Measurements from ENCODE around the gene GGT7. TPM values are rescaled to one million over a fixed set of nuclear protein-coding genes. Genes with fewer than 3 reads are reported as not detected.
"Not testable (repeated sequence)": the region's sequence is repeated elsewhere in the genome, so short reads cannot be mapped to it uniquely, and the experiment has no call there.

Gene GGT7
- total RNA-seq, 2 donors from 2014 or later = 20.8 to 23.1 TPM

DNA sequence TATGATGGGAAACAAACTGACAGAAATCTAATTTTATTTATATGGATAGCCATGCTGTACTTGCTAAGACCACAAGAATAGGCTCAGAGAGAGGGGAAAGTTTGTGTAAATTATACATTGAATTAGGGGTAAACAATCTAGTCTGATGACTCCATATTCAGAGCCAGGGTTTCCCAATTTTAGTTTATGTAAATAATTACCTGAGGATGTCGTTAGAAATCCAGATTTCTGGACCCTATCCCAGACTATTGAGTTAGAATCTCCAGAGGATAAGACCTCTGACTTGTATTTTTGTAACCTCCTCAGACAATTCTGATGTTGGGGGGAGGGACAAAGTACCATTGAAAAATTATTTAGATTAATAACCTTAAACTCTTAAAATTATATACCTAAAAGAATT, 22.1 kb upstream of the GGT7 start:
- Mint-ChIP-seq H3K4me3 (no peak overlapping the region), H3K36me3 (ENCODE audit: insufficient read depth in 2 of 2) (peaks cover 5% of the 10 kb centered on the region in 2 donors), H3K9me3 (no peaks in the 10 kb centered on the region), H3K4me1 (ENCODE audit: low read depth) (peaks cover 35% of the 10 kb centered on the region), H3K27me3 (ENCODE audit: low read depth) (no peaks in the 10 kb centered on the region), H3K27ac (no peak overlapping the region)
- DNase-seq (no peak), ATAC-seq (replicated peaks in 1 of 2) (no peak)

DNA sequence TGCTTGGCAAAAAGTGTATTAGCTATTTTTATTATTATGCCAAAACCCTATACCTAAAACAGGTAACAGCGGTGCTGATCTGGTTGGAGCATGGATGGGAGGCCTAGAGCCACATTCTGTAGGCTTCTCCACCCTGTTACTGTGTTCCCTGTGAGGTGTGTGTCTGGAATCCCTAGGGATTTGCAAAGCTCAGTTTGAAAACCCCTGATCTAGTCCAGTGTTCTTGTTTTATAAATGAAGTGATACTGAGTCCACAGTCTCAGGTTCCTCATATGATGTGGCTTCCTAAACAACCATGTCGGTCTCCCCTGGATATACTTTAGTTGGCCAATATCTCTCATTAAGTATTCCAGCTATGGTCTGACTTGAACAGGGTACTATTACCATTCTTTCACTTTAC, 20.0 kb upstream of the GGT7 start:
- DNase-seq (no peak), ATAC-seq (replicated peaks in 1 of 2) (no peak)
- H3K27ac Mint-ChIP-seq = peak overlapping the region; percentile 40
- peaks cover 0 to 3% of the 10 kb centered on the region in 2 donors for H3K9me3 Mint-ChIP-seq
- H3K36me3 Mint-ChIP-seq (ENCODE audit: insufficient read depth in 2 of 2) = peaks cover 10 to 11% of the 10 kb centered on the region in 2 donors
- H3K4me3 Mint-ChIP-seq = peak overlapping the region in 1 of 2 donors; percentile 43
- H3K4me1 Mint-ChIP-seq (ENCODE audit: low read depth) = peaks cover 42% of the 10 kb centered on the region
- H3K27me3 Mint-ChIP-seq (ENCODE audit: low read depth) = no peaks in the 10 kb centered on the region

DNA sequence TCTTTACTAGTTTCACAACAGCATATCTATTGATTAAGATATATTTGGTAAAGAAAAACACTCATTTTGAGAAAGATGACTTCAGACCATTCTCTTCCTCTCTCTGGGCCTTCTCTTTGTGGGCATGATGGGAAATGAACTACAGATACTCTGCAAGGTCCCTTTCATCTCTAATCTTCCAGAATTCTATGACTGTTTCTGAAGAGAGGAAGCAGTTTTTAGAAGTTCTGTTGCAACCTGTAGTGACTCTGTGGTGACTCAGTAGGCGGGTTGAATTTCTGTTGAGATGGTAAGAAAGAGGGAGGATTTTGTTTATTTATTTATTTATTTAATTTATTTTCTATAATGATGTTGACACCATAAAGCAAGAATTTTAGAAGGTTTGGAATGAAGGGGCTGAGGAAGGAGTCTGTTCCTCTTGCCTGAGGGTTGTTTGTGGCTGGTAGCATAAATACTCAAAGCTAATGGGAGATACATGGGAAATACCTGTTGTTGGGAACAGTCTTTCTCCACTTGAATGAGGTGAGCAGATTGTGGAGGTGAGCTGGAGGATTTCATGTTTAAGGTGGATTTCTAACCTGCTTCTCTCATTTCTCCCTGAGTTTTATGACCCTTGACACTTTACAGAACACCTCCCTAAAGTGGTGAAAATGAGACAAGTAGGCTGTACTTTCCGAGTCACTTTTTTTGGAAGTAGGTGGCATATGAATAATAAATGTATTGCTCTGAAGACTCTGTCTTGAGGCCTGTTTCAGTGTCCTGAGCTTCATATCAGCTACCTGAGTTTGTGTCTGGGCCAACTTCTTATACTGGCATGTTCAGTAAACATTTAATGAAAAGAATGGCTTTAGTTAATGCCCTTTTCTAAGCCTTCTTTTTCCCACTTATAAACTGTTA, 18.8 kb upstream of the GGT7 start:
- peak; percentile 46 to 55 for DNase-seq

DNA sequence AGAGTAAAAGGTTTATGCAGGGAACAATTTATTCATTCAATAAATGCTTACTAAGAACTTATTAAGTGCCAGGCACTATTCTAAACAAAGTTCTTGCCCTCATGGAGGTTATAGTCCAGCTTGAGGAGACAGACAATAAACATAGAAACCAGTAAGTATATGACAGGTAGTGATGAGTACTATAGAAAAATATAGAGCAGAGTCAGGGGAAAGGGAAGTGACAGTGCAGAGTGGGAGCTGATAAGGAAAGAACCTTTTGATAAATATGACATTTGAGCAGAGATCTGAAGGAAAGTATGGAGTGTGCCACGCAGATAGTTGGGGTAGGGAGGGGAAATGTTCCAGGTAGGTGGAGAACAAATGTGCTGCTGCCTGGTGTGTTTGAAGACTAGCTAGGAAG, 15.8 kb upstream of the GGT7 start:
- Mint-ChIP-seq H3K36me3 (ENCODE audit: insufficient read depth in 2 of 2) (peaks cover 7 to 13% of the 10 kb centered on the region in 2 donors), H3K4me3 (no peak overlapping the region), H3K27ac (peak overlapping the region; percentile 21), H3K4me1 (ENCODE audit: low read depth) (peaks cover 50% of the 10 kb centered on the region), H3K27me3 (ENCODE audit: low read depth) (no peaks in the 10 kb centered on the region), H3K9me3 (peaks cover 0 to 3% of the 10 kb centered on the region in 2 donors)
- ATAC-seq (replicated peaks in 1 of 2) = no peak
- DNase-seq = no peak

More for the DNA sequence above, 18.8 kb upstream of the GGT7 start:
- peak; percentile 95 to 96 for ATAC-seq (replicated peaks in 1 of 2)
- Mint-ChIP-seq H3K4me1 (ENCODE audit: low read depth) (peaks cover 42% of the 10 kb centered on the region), H3K4me3 (peak overlapping the region; percentile 43 to 58), H3K9me3 (peaks cover 0 to 3% of the 10 kb centered on the region in 2 donors), H3K27me3 (ENCODE audit: low read depth) (no peaks in the 10 kb centered on the region), H3K36me3 (ENCODE audit: insufficient read depth in 2 of 2) (peaks cover 9 to 11% of the 10 kb centered on the region in 2 donors), H3K27ac (peak overlapping the region; percentile 40)

DNA sequence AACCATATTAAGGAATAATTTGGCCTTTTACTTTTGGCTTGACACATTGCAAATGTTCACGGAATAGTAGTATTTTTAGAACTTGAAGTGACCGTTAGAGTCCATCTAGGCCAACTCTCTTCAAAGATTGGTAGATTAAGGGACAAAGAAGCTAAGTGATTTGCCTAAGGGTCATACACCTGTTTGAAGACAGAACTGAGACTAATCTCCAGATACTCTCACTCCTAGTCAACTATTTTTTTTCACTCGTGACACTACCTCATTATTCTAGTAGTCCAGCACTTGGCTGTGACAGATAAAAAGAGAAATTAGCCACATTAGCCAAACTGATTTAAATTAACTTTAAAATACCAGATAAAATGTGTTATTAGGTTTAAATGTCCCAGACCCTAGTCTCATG, 14.4 kb upstream of the GGT7 start:
- H3K4me1 Mint-ChIP-seq (ENCODE audit: low read depth) = peaks cover 48% of the 10 kb centered on the region
- DNase-seq = no peak
- H3K36me3 Mint-ChIP-seq (ENCODE audit: insufficient read depth in 2 of 2) = peaks cover 9 to 13% of the 10 kb centered on the region in 2 donors
- ATAC-seq (replicated peaks in 1 of 2) = no peak
- H3K4me3 Mint-ChIP-seq = no peak overlapping the region
- no peak overlapping the region for H3K27ac Mint-ChIP-seq
- H3K9me3 Mint-ChIP-seq = peaks cover 0 to 3% of the 10 kb centered on the region in 2 donors
- H3K27me3 Mint-ChIP-seq (ENCODE audit: low read depth) = no peaks in the 10 kb centered on the region

DNA sequence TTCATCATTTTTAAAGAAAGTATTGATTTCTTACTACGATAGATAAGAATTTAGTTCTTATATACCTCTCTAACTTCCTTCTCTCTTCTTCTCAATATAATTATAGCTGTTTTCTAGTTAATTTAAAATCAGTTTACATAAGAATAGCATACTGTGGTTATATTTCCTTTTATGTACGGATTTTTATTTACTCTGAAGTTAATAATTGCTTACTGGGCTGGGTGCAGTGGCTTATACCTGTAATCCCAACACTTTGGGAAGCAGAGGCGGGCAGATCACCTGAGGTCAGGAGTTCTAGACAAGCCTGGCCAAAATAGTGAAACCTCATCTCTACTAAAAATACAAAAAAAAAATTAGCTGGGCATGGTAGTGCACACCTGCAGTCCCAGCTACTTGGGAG, 13.5 kb upstream of the GGT7 start:
- H3K36me3 Mint-ChIP-seq (ENCODE audit: insufficient read depth in 2 of 2) = peaks cover 9 to 13% of the 10 kb centered on the region in 2 donors
- H3K4me3 Mint-ChIP-seq = no peak overlapping the region
- H3K9me3 Mint-ChIP-seq = peaks cover 0 to 3% of the 10 kb centered on the region in 2 donors
- DNase-seq (no peak), ATAC-seq (replicated peaks in 1 of 2) (no peak)
- H3K4me1 Mint-ChIP-seq (ENCODE audit: low read depth) = peaks cover 39% of the 10 kb centered on the region
- H3K27me3 Mint-ChIP-seq (ENCODE audit: low read depth) = no peaks in the 10 kb centered on the region
- no peak overlapping the region for H3K27ac Mint-ChIP-seq

DNA sequence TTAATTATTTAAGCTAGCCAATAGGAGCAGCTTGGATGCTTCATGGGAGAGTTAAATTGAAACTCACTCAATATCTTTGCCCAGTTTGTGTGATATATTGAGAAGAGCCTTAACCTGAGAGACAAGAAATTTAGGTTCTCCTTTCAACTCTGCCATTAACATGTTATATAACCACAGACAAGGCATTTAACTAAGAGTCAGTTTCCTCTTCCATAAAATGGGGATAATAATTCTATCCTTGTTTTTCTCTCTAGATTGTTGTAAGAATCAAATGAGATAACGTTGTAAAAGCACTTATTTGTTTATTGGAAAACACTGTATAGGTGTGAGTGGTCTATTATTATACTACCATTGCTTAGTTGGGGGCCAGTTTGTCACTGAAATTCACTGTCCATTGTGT, 11.6 kb upstream of the GGT7 start:
- Mint-ChIP-seq H3K4me1 (ENCODE audit: low read depth) (peaks cover 26% of the 10 kb centered on the region), H3K4me3 (no peak overlapping the region), H3K27ac (peak overlapping the region; percentile 74), H3K27me3 (ENCODE audit: low read depth) (no peaks in the 10 kb centered on the region), H3K9me3 (peaks cover 0 to 3% of the 10 kb centered on the region in 2 donors), H3K36me3 (ENCODE audit: insufficient read depth in 2 of 2) (peaks cover 8 to 10% of the 10 kb centered on the region in 2 donors)
- ATAC-seq (replicated peaks in 1 of 2) = no peak
- no peak for DNase-seq

DNA sequence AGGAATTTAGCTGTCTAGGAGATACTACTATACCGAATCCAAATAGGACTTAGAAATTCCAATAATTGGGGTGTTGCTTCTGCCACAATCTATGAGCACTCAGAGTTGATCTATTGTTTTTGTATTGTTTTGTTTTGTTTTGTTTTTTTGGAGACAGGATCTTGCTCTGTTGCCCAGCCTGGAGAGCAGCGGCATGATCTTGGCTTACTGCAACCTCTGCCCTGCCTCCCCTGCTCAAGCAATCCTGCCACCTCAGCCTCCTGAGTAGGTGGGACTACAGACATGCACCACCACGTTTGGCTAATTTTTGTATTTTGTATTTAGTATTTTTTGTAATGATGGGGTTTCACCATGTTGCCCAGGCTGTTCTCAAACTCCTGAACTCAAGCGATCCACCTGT, 11.2 kb upstream of the GGT7 start:
- Mint-ChIP-seq H3K4me1 (ENCODE audit: low read depth) (peaks cover 25% of the 10 kb centered on the region), H3K4me3 (peak overlapping the region in 1 of 2 donors; percentile 26), H3K27me3 (ENCODE audit: low read depth) (no peaks in the 10 kb centered on the region), H3K27ac (peak overlapping the region; percentile 74), H3K9me3 (peaks cover 0 to 3% of the 10 kb centered on the region in 2 donors), H3K36me3 (ENCODE audit: insufficient read depth in 2 of 2) (peaks cover 8 to 10% of the 10 kb centered on the region in 2 donors)
- no peak for ATAC-seq (replicated peaks in 1 of 2)
- no peak for DNase-seq

DNA sequence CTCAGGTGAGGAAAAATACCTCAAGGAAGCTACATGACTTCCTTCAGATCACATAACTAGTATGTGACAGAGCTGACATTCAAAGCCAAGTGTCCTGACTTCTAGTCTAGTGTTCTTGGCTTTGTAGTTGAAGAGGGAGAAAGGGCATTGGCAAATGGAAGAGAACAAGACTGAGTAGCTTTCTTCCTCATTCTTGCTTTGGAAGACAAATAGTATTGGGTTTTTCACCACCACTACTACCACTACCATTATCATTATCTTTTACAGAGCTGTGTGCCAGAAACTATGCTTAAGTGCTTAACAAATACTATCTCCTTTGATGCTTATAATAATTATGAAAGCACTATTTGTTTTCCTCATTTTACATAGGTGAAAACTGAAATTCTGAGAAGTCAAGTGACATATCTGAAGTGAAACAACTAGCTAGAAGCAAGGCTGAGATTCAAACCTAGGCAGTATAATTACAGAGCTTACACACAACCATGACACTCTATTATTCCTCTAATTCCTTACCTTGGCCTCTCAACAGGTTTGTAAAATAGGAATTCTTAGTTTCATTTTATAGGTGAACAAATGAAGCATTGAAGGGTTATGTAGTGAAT, 10.5 kb upstream of the GGT7 start:
- Mint-ChIP-seq H3K9me3 (no peaks in the 10 kb centered on the region), H3K27me3 (ENCODE audit: low read depth) (no peaks in the 10 kb centered on the region), H3K4me1 (ENCODE audit: low read depth) (peaks cover 19% of the 10 kb centered on the region), H3K27ac (peak overlapping the region; percentile 92), H3K4me3 (peak overlapping the region in 1 of 2 donors; percentile 22), H3K36me3 (ENCODE audit: insufficient read depth in 2 of 2) (peaks cover 3 to 5% of the 10 kb centered on the region in 2 donors)
- ATAC-seq (replicated peaks in 1 of 2) (peak; percentile 36 to 60), DNase-seq (no peak)

DNA sequence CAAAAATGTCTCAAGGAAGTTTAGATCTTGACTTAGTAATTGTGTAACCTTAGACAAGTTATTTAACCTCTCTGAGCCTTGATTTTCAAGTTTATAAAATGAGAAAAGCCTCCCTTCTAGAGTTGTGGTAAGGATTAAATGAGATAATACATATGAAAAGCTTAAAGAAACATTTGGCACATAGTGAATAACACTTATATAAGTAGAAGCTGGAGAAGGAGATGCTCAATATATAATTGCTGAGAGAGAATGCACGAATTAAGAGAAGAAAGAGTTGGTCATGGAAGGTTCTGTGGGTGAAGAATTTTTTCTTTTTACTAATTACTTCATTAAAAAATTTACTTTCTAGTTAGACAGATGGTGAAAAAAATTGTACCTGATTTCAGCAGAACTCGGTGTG, 9.0 kb upstream of the GGT7 start:
- DNase-seq (no peak), ATAC-seq (replicated peaks in 1 of 2) (no peak)
- peaks cover 3 to 4% of the 10 kb centered on the region in 2 donors for H3K36me3 Mint-ChIP-seq (ENCODE audit: insufficient read depth in 2 of 2)
- H3K27ac Mint-ChIP-seq = peak overlapping the region; percentile 21
- no peaks in the 10 kb centered on the region for H3K9me3 Mint-ChIP-seq
- no peak overlapping the region for H3K4me3 Mint-ChIP-seq
- H3K27me3 Mint-ChIP-seq (ENCODE audit: low read depth) = no peaks in the 10 kb centered on the region
- H3K4me1 Mint-ChIP-seq (ENCODE audit: low read depth) = peaks cover 25% of the 10 kb centered on the region

DNA sequence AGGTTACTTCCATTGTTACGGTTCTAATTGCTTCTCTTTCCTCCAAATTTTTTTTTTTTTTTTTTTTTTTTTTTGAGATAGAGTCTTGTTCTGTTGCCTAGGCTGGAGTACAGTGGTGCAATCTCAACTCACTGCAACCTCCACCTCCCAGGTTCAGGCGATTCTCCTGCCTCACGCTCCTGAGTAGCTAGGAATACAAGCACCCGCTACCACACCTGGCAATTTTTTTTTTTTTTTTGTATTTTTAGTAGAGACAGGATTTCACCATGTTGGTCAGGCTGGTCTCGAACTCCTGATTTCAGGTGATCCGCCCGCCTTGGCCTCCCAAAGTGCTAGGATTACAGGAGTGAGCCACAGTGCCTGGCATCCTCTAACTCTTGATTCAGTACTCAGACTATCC, 8.3 kb upstream of the GGT7 start:
- H3K27me3 Mint-ChIP-seq (ENCODE audit: low read depth); ATAC-seq (replicated peaks in 1 of 2); H3K27ac Mint-ChIP-seq; H3K4me3 Mint-ChIP-seq; H3K36me3 Mint-ChIP-seq (ENCODE audit: insufficient read depth in 2 of 2); DNase-seq; H3K9me3 Mint-ChIP-seq: not testable (repeated sequence)
- H3K4me1 Mint-ChIP-seq (ENCODE audit: low read depth) = peaks cover 26% of the 10 kb centered on the region

DNA sequence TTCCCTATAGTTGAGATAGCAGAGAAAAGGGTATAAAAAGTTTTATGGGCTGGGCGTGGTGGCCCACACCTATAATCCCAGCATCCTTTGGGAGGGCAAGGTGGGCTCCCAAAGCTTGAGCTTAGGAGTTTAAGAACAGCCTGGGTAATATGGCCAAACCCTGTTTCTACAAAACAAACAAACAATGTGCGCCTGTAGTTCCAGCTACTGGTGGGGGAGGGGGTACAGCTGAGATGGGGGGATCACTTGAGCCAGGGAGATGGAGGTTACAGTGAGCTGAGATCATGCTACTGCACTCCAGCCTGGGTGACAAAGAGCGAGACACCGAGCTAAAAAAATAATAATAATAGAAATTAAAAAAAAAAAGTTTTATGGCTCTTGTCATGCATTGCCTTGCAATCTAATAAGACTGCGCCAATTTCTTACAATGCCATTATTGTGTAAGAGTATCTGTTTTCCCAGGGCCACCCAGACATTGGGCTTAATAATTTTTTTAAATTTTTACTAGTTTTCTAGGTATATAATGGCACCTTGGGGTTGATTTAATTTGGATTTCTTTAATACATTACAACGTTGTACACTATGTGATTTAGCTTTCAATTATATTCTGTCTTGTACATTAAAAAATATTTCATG, 7.7 kb upstream of the GGT7 start:
- Mint-ChIP-seq H3K36me3 (ENCODE audit: insufficient read depth in 2 of 2) (peaks cover 3 to 4% of the 10 kb centered on the region in 2 donors), H3K4me1 (ENCODE audit: low read depth) (peaks cover 32% of the 10 kb centered on the region), H3K4me3 (no peak overlapping the region), H3K27me3 (ENCODE audit: low read depth) (no peaks in the 10 kb centered on the region), H3K9me3 (no peaks in the 10 kb centered on the region), H3K27ac (no peak overlapping the region)
- no peak for ATAC-seq (replicated peaks in 1 of 2)
- DNase-seq = no peak
